ENCODE measurements around the gene FADS1. TPM values are rescaled to one million over a fixed set of nuclear protein-coding genes. Genes with fewer than 3 reads are reported as not detected.

Gene FADS1
- total RNA-seq, 1 experiment from 2014 or later = 442 TPM

DNA sequence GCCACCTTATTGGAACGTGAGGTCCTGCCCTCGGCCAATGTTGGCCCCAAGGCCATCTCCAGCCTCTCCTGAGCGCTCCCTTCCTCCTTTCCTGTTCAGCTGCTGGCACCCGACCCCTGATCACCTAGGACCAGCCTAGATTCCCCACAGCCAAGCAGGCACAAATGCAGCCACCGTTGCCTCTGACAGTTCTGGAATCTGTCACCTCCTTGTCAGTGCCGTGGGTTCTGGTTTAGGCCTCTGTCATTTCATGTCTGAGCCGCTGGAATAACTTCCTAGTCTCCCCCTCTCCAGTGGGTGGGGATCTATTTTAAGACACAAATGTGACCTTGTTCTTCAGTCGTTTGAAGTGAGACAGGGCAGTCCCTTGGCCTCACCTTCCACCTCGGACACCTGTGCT lies 44.8 kb upstream of the FADS1 start:
- no TSS peak for BruUV-seq (replicated peaks)

GRCh38 chr11:61860054-61860903 lies 43.5 kb upstream of the FADS1 start:
- Histone ChIP-seq H3K4me1 (ENCODE audit: insufficient read depth, low read length, poor library complexity, severe bottlenecking) (no peaks in the 10 kb centered on the region), H3K9me3 (ENCODE audit: low read depth, low read length, poor library complexity, severe bottlenecking) (no peaks in the 10 kb centered on the region), H3K27me3 (replicated peaks; ENCODE audit: insufficient read depth, low read depth, low read length, poor library complexity) (no peaks in the 10 kb centered on the region), H3K4me3 (ENCODE audit: low read depth, low read length, poor library complexity, severe bottlenecking) (no peak overlapping the region), H3K36me3 (ENCODE audit: insufficient read depth, low read length, poor library complexity, severe bottlenecking) (peaks cover 98% of the 10 kb centered on the region), H3K27ac (ENCODE audit: low read depth, low read length, poor library complexity, severe bottlenecking) (peak overlapping the region; percentile 62)
- intact Hi-C loops (cut with micrococcal nuclease; ENCODE audit: unreplicated experiment) = no loop called here
- ChIA-PET CTCF (interaction anchor here (0.6 kb wide), 1 partner anchor 7 kb away, joined by 4 read pairs; no protein-coding TSS in a partner anchor), POLR2A (ENCODE audit: low non-redundant PET) (no interaction called here)
- no peak for DNase-seq (ENCODE audit: low spot score)
- no TSS peak for BruUV-seq (replicated peaks)
- TF ChIP-seq EZH2 (IDR thresholded peaks at IDR 0.05; ENCODE audit: borderline replicate concordance, low read depth, low read length, poor library complexity, severe bottlenecking) = no peak
- TF ChIP-seq CTCF (conservative IDR thresholded peaks at IDR 0.05; ENCODE audit: low read depth, low read length) = no peak

More for the DNA sequence above, 44.8 kb upstream of the FADS1 start:
- intact Hi-C loops (cut with micrococcal nuclease; ENCODE audit: unreplicated experiment) = no loop called here
- TF ChIP-seq EZH2 (IDR thresholded peaks at IDR 0.05; ENCODE audit: borderline replicate concordance, low read depth, low read length, poor library complexity, severe bottlenecking) (no peak), CTCF (conservative IDR thresholded peaks at IDR 0.05; ENCODE audit: low read depth, low read length) (no peak)
- DNase-seq (ENCODE audit: low spot score) = no peak
- Histone ChIP-seq H3K36me3 (ENCODE audit: insufficient read depth, low read length, poor library complexity, severe bottlenecking) (peaks cover 98% of the 10 kb centered on the region), H3K27ac (ENCODE audit: low read depth, low read length, poor library complexity, severe bottlenecking) (peak overlapping the region; percentile 64), H3K4me3 (ENCODE audit: low read depth, low read length, poor library complexity, severe bottlenecking) (no peak overlapping the region), H3K4me1 (ENCODE audit: insufficient read depth, low read length, poor library complexity, severe bottlenecking) (no peaks in the 10 kb centered on the region), H3K9me3 (ENCODE audit: low read depth, low read length, poor library complexity, severe bottlenecking) (no peaks in the 10 kb centered on the region), H3K27me3 (replicated peaks; ENCODE audit: insufficient read depth, low read depth, low read length, poor library complexity) (no peaks in the 10 kb centered on the region)
- ChIA-PET CTCF (no interaction called here), POLR2A (ENCODE audit: low non-redundant PET) (no interaction called here)

- H3K4me3 ChIP-seq (ENCODE audit: low read depth, low read length, poor library complexity, severe bottlenecking) = no peak overlapping the region
- peak; percentile 64 for DNase-seq (ENCODE audit: low spot score)
- H3K27ac ChIP-seq (ENCODE audit: low read depth, low read length, poor library complexity, severe bottlenecking) = peak overlapping the region; percentile 89
- ChIA-PET POLR2A (ENCODE audit: low non-redundant PET) (no interaction called here), CTCF (no interaction called here)
- H3K9me3 ChIP-seq (ENCODE audit: low read depth, low read length, poor library complexity, severe bottlenecking) = no peaks in the 10 kb centered on the region
- intact Hi-C loops (cut with micrococcal nuclease; ENCODE audit: unreplicated experiment) = no loop called here
- no peaks in the 10 kb centered on the region for H3K27me3 ChIP-seq (replicated peaks; ENCODE audit: insufficient read depth, low read depth, low read length, poor library complexity)
- no TSS peak for BruUV-seq (replicated peaks)
- H3K36me3 ChIP-seq (ENCODE audit: insufficient read depth, low read length, poor library complexity, severe bottlenecking) = peaks cover 96% of the 10 kb centered on the region
- peaks cover 28% of the 10 kb centered on the region for H3K4me1 ChIP-seq (ENCODE audit: insufficient read depth, low read length, poor library complexity, severe bottlenecking)
- TF ChIP-seq EZH2 (IDR thresholded peaks at IDR 0.05; ENCODE audit: borderline replicate concordance, low read depth, low read length, poor library complexity, severe bottlenecking) (no peak), CTCF (conservative IDR thresholded peaks at IDR 0.05; ENCODE audit: low read depth, low read length) (no peak)
These were observed 39.3 kb upstream of the FADS1 start for GRCh38 chr11:61855939-61856680.

Data from A673 (cell line).